GM12878 (cell line): ENCODE data around the gene ABHD8. TPM values are rescaled to one million over a fixed set of nuclear protein-coding genes. Genes with fewer than 3 reads are reported as not detected.
A peak's percentile ranks its signal among the peaks of the same experiment; 100 is the strongest.

Source experiments
- BRCA1 ChIP-seq: IDR thresholded peaks from 2 replicates; pipeline ENCODE4 v1.6.1; 2011; ENCODE audit warnings: low read depth, low read length, improper control_type of control experiment
- CTCF ChIP-seq, 3 experiments: IDR thresholded peaks in 2 of 3; conservative IDR thresholded peaks in 1 of 3; 2 replicates each; pipeline ENCODE4 v1.5.1; 2011; ENCODE audit warnings: low read depth in 3 of 3, low read length in 3 of 3, mild to moderate bottlenecking in 3 of 3, control low read depth in 2 of 3, moderate library complexity in 2 of 3, inconsistent platforms in 1 of 3, mixed read lengths in 1 of 3; ENCODE audit not compliant: control insufficient read depth in 2 of 3, insufficient read depth in 1 of 3; ENCODE audit errors: extremely low read depth in 1 of 3
- DPF2 ChIP-seq: fragments of 450-650 bp; IDR thresholded peaks from 2 replicates; pipeline ENCODE4 v1.6.1; 2017; ENCODE audit warnings: mild to moderate bottlenecking
- EED ChIP-seq: sonication (generic); IDR thresholded peaks from 2 replicates; pipeline ENCODE4 v1.6.1; 2016; ENCODE audit warnings: antibody characterized with exemption, low read depth
- HCFC1 ChIP-seq: fragments of 150-350 bp; IDR thresholded peaks from 2 replicates; pipeline ENCODE4 v1.6.1; 2014; ENCODE audit warnings: low read length
- IKZF1 ChIP-seq: fragments of 450-650 bp; conservative IDR thresholded peaks from 2 replicates; pipeline ENCODE4 v1.6.1; 2017; ENCODE audit warnings: antibody characterized with exemption, mild to moderate bottlenecking
- JUNB ChIP-seq: IDR thresholded peaks from 2 replicates; pipeline ENCODE4 v1.6.1; 2016; ENCODE audit warnings: antibody characterized with exemption, mild to moderate bottlenecking
- NFYA ChIP-seq: IDR thresholded peaks from 2 replicates; pipeline ENCODE4 v1.6.1; 2011; ENCODE audit warnings: low read depth, mild to moderate bottlenecking, low read length, improper control_type of control experiment, borderline replicate concordance
- PKNOX1 ChIP-seq: fragments of 450-650 bp; IDR thresholded peaks from 2 replicates; pipeline ENCODE4 v1.6.1; 2016; ENCODE audit warnings: mild to moderate bottlenecking
- POLR2A ChIP-seq: IDR thresholded peaks from 2 replicates; pipeline ENCODE4 v1.6.1; 2011; ENCODE audit warnings: low read depth, mild to moderate bottlenecking, low read length
- RELA ChIP-seq: fragments of 450-650 bp; IDR thresholded peaks from 2 replicates; pipeline ENCODE4 v1.8.0; 2014; ENCODE audit warnings: borderline replicate concordance; ENCODE audit not compliant: partially characterized antibody
- REST ChIP-seq: IDR thresholded peaks from 2 replicates; pipeline ENCODE4 v1.6.1; 2012; ENCODE audit warnings: mild to moderate bottlenecking, low read depth, low read length
- SKIL ChIP-seq: fragments of 450-650 bp; IDR thresholded peaks from 2 replicates; pipeline ENCODE4 v1.6.1; 2017; ENCODE audit warnings: mild to moderate bottlenecking, low read depth, inconsistent platforms; ENCODE audit not compliant: poor library complexity, severe bottlenecking
- TCF12 ChIP-seq: IDR thresholded peaks from 2 replicates; pipeline ENCODE4 v1.6.1; 2011; ENCODE audit warnings: low read depth, mild to moderate bottlenecking, low read length
- YY1 ChIP-seq: IDR thresholded peaks from 2 replicates; pipeline ENCODE4 v1.6.1; 2011; ENCODE audit warnings: low read depth, mild to moderate bottlenecking, low read length
- ZBTB4 ChIP-seq: fragments of 450-650 bp; formaldehyde crosslinking; IDR thresholded peaks from 2 replicates; pipeline ENCODE4 v1.4.0; 2022; ENCODE audit warnings: mild to moderate bottlenecking, moderate library complexity
- polyA plus RNA-seq, 11 experiments: library from polyadenylated mRNA; depleted of rRNA in 4 of 11; unstranded in 6 of 11; stranded (reverse) in 5 of 11; fragments of >200 nt; fragmentation: Nextera tagmentation in 4 of 11; fragmentation: Illumina TruSeq in 1 of 11; extraction: Ambion mirVana in 4 of 11; extraction: Trizol in 1 of 11; gene quantifications; 1 replicate in 1 of 11; 2 replicates in 10 of 11; pipeline versions ENCODE4 v1.2.1 to v1.2.3, GENCODE V29; 2011 to 2016; ENCODE audit warnings: inconsistent platforms in 2 of 11, missing spikeins in 2 of 11, low read depth in 1 of 11
- total RNA-seq, 4 experiments: library from RNA; depleted of rRNA in 3 of 4; stranded (reverse); fragments of >200 nt in 3 of 4; fragmentation: Illumina TruSeq in 1 of 4; extraction: Trizol in 1 of 4; gene quantifications; 2 replicates each; pipeline versions ENCODE4 v1.2.1 to v1.2.3, GENCODE V29; 2013 to 2021

Gene ABHD8
- total and polyA plus RNA-seq, 10 of the 15 experiments (the other 5 are each of a cell fraction or from before 2014, with no cell fraction given) = 0.03 to 12.5 (median 6.0) TPM

- TF ChIP-seq ZBTB4 (no peak), POLR2A (no peak), JUNB (no peak), PKNOX1 (peak; percentile 16; the same call in 1 of the 2 replicates), REST (no peak), BRCA1 (no peak), CTCF (IDR thresholded peaks at IDR 0.05 in 2 of 3, conservative IDR thresholded peaks at IDR 0.05 in 1 of 3; ENCODE audit: control insufficient read depth in 2 of 3, extremely low read depth in 1 of 3, insufficient read depth in 1 of 3, low read depth in 3 of 3, low read length in 3 of 3) (peak; percentile 90 to 99 (median 97)), SKIL (no peak), IKZF1 (no peak), TCF12 (peak; percentile 42; the same call in 1 of the 2 replicates), RELA (no peak), DPF2 (no peak), HCFC1 (no peak), YY1 (peak; percentile 81), EED (no peak), NFYA (no peak)
These were observed 42.3 kb downstream of the ABHD8 start (continued) for GRCh38 chr19:17260842-17261325.
